ENCODE data around the gene RBM20.

DNA sequence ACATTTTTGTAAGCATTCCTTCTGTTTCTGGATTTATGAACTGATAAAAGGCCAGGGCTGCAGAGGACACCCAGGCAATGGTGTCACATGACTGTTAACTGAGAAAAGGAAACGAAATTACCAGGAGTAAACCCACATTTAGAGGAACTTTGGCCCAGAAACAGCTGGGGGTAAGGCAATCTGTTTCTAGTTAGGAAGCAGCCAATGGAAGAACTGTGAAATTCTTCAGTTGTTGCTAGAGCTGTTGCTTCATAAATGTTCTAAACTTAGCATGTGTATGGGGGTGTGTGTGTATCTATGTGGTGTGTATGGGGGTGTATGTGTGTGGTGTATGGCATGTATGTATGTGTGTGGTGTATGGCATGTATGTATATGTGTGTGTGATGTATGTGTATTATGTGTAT, 215.8 kb downstream of the RBM20 start:
- no peak for TF ChIP-seq ZNF70 (CRISPR knock-in tag; IDR thresholded peaks at IDR 0.05)
- TF ChIP-seq POU6F1 (CRISPR knock-in tag; IDR thresholded peaks at IDR 0.05; ENCODE audit: borderline replicate concordance, low read depth) = no peak
- TF ChIP-seq ZC3H10 (CRISPR knock-in tag; IDR thresholded peaks at IDR 0.05) = no peak
- no peak for TF ChIP-seq PPARA (CRISPR knock-in tag; IDR thresholded peaks at IDR 0.05; ENCODE audit: borderline replicate concordance)
- no peak for TF ChIP-seq ZFP3 (CRISPR knock-in tag; IDR thresholded peaks at IDR 0.05)
- TF ChIP-seq TOX (CRISPR knock-in tag; IDR thresholded peaks at IDR 0.05; ENCODE audit: borderline replicate concordance) = no peak
- no peak for TF ChIP-seq GLIS3 (CRISPR knock-in tag; IDR thresholded peaks at IDR 0.05)
- TF ChIP-seq ZNF565 (CRISPR knock-in tag; conservative IDR thresholded peaks at IDR 0.05; ENCODE audit: low read depth) = no peak
- TF ChIP-seq PATZ1 (CRISPR knock-in tag; IDR thresholded peaks at IDR 0.05; ENCODE audit: borderline replicate concordance) = no peak

All from SK-N-SH treated with all-trans-retinoic acid at 6 μM for 48 hours (cell line).